K562 (cell line): ENCODE measurements around the gene USP24.

ENCODE experiments used
- BACH1 ChIP-seq: fragments of 200-800 bp; sonication (Bioruptor generic); IDR thresholded peaks from 2 replicates; pipeline ENCODE4 v1.6.1; 2016; ENCODE audit warnings: missing genetic modification characterization, missing compliant biosample characterization
- COPS2 ChIP-seq: fragments of 450-650 bp; conservative IDR thresholded peaks from 2 replicates; pipeline ENCODE4 v1.6.1; 2016; ENCODE audit warnings: mild to moderate bottlenecking, moderate library complexity
- CREB3 ChIP-seq: fragments of 450-650 bp; conservative IDR thresholded peaks from 2 replicates; pipeline ENCODE4 v1.6.1; 2016; ENCODE audit warnings: missing genetic modification characterization, low read depth, mild to moderate bottlenecking, missing compliant biosample characterization, moderate library complexity
- CTCF ChIP-seq, 3 experiments: IDR thresholded peaks in 2 of 3; conservative IDR thresholded peaks in 1 of 3; 2 replicates each; pipeline ENCODE4 v1.5.1; 2011 to 2012; ENCODE audit warnings: low read length in 3 of 3, mild to moderate bottlenecking in 3 of 3, control low read depth in 2 of 3, improper control_type of control experiment in 1 of 3, inconsistent platforms in 1 of 3, low read depth in 1 of 3, mixed read lengths in 1 of 3, moderate library complexity in 1 of 3; ENCODE audit not compliant: insufficient read depth in 2 of 3
- FOSL1 ChIP-seq: fragments of 200-800 bp; sonication (Bioruptor generic); conservative IDR thresholded peaks from 2 replicates; pipeline ENCODE4 v1.6.1; 2016; ENCODE audit warnings: missing genetic modification characterization, missing compliant biosample characterization
- IRF2 ChIP-seq: sonication (generic); formaldehyde crosslinking; IDR thresholded peaks from 2 replicates; pipeline ENCODE4 v1.8.1; 2022; ENCODE audit warnings: mild to moderate bottlenecking, missing genetic modification reagents
- OTX1 ChIP-seq: fragments of 450-650 bp; formaldehyde crosslinking; IDR thresholded peaks from 2 replicates; pipeline ENCODE4 v1.4.0; 2022; ENCODE audit warnings: mild to moderate bottlenecking
- POLR2AphosphoS5 ChIP-seq: IDR thresholded peaks from 2 replicates; pipeline ENCODE4 v1.6.1; 2011; ENCODE audit warnings: mild to moderate bottlenecking, low read depth, low read length, moderate library complexity; ENCODE audit not compliant: control insufficient read depth, insufficient read depth
- RBM22 ChIP-seq: fragments of 200-400 bp; formaldehyde crosslinking; IDR thresholded peaks from 2 replicates; pipeline ENCODE4 v1.6.1; 2018; ENCODE audit warnings: low read length, low read depth; ENCODE audit not compliant: poor library complexity, severe bottlenecking
- TAL1 ChIP-seq: fragments of 450-650 bp; IDR thresholded peaks from 2 replicates; pipeline ENCODE4 v1.6.1; 2016; ENCODE audit warnings: mild to moderate bottlenecking
- ZBTB11 ChIP-seq, 3 experiments: fragments of 200-800 bp in 1 of 3; fragments of 250-450 bp in 1 of 3; fragments of 450-650 bp in 1 of 3; sonication (Bioruptor Pico) in 1 of 3; sonication (Bioruptor generic) in 1 of 3; formaldehyde crosslinking in 1 of 3; IDR thresholded peaks; 2 replicates each; pipeline versions ENCODE4 v1.6.1 to v1.8.0; 2016 to 2022; ENCODE audit warnings: mild to moderate bottlenecking in 2 of 3, missing genetic modification characterization in 2 of 3, missing compliant biosample characterization in 1 of 3, moderate library complexity in 1 of 3
- ZNF124 ChIP-seq: sonication (generic); formaldehyde crosslinking; IDR thresholded peaks from 2 replicates; pipeline ENCODE4 v1.8.1; 2022; ENCODE audit warnings: missing genetic modification reagents
- ZNF134 ChIP-seq: fragments of 250-450 bp; sonication (Bioruptor Pico); conservative IDR thresholded peaks from 2 replicates; pipeline ENCODE4 v1.4.0; 2020
- ZNF274 ChIP-seq: IDR thresholded peaks from 2 replicates; pipeline ENCODE4 v1.6.1; 2011; ENCODE audit warnings: low read depth, mild to moderate bottlenecking, low read length, moderate library complexity, borderline replicate concordance

- TF ChIP-seq OTX1 (CRISPR knock-in tag) = no peak
- no peak for TF ChIP-seq IRF2 (CRISPR knock-in tag)
- no peak for TF ChIP-seq CREB3 (tag)
- TF ChIP-seq ZNF124 (CRISPR knock-in tag) = no peak
- no peak for TF ChIP-seq CTCF (IDR thresholded peaks at IDR 0.05 in 2 of 3, conservative IDR thresholded peaks at IDR 0.05 in 1 of 3; ENCODE audit: insufficient read depth in 2 of 3, low read depth in 1 of 3, low read length in 3 of 3)
- TF ChIP-seq COPS2 = no peak
- no peak for TF ChIP-seq TAL1
- no peak for TF ChIP-seq RBM22
- no peak for TF ChIP-seq ZNF134 (CRISPR knock-in tag)
- TF ChIP-seq BACH1 (tag) = no peak
- TF ChIP-seq ZBTB11 (CRISPR knock-in tag; IDR thresholded peaks at IDR 0.05) = no peak
- no peak for TF ChIP-seq ZNF274
- TF ChIP-seq POLR2AphosphoS5 = no peak
- TF ChIP-seq FOSL1 (tag) = no peak
Measured at GRCh38 chr1:55246896-55247295, 31.7 kb upstream of the USP24 start.
